ENCODE results near the gene CFAP299. TPM values are rescaled to one million over a fixed set of nuclear protein-coding genes. Genes with fewer than 3 reads are reported as not detected.

CFAP299 gene
- total RNA-seq, 3 donors from 2014 or later = not detected

DNA sequence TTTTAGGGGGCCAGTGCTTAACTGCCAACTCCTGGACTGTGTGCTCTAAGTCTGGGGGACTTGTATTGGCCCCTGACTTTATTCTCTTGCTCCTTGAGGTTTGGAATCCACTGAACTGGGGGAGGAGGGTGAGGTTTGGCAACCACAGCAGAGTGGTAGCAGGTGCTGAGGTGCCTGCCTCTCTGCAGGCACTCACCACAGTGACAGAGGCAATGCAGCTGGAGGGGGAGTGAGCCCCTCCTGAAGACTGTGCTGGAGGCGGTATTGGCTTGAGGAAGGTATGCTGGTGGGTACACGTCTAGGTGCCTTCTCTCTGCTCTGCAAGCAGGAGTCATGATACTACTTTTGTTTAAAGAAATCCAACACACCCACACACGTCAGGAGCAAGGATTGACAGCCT, 24.6 kb downstream of the CFAP299 start:
- H3K36me3 Mint-ChIP-seq (ENCODE audit: insufficient read depth) = no peaks in the 10 kb centered on the region
- no peak overlapping the region for H3K4me3 Mint-ChIP-seq
- H3K27me3 Mint-ChIP-seq (ENCODE audit: low read depth) = peaks cover 29% of the 10 kb centered on the region
- ATAC-seq (no peak), DNase-seq (no peak)
- no peaks in the 10 kb centered on the region for H3K9me3 Mint-ChIP-seq
- H3K4me1 Mint-ChIP-seq (ENCODE audit: low read depth) = no peaks in the 10 kb centered on the region

DNA sequence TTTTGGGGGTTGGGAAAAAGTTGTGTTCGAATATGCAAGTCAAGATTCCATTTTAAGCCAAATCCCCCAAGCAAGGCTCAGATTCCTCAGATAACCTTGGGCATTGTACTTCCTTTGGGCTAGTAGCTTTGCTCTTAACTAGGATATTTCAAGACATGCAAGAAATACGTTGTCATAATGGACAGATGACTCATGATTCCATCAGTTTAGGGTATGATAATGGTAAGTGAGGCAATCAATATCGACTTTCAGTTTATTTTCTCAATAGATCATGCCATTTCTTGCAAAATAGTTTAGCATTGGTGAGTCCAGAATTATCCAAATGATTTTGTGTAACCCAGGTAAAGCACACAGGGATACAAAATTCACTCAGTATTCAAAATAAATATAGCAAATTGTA, 25.4 kb downstream of the CFAP299 start:
- Mint-ChIP-seq H3K36me3 (ENCODE audit: insufficient read depth) (no peaks in the 10 kb centered on the region), H3K9me3 (no peaks in the 10 kb centered on the region), H3K27me3 (ENCODE audit: low read depth) (peaks cover 29% of the 10 kb centered on the region), H3K4me3 (no peak overlapping the region), H3K4me1 (ENCODE audit: low read depth) (peaks cover under 1% of the 10 kb centered on the region)
- no peak for ATAC-seq
- DNase-seq = no peak

DNA sequence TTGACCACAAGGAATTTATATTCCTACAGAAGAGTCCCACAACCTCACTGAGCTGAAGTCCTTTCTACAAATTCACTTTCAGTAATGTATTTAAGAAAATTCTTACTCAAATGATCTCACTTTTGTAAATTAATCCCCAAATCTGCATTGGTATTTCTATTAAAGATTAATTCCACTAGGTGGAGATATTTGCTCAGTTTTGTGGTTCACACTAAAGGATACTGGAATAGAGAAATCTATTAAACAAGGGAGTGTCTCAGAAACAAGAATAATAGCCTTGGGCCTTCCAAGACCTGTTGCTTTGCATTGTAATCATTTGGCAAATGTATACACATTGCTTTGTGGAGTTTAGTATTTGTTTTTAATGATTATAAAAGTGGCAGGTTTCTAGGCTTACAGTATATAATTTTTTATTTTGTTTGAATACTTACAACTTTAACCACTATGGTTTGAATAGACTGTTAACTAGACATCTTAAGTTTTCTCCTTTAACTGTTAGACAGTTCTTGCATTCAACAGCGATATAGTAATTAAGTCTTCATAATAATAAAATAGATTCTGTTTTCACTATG, 25.9 kb downstream of the CFAP299 start:
- no peaks in the 10 kb centered on the region for H3K36me3 Mint-ChIP-seq (ENCODE audit: insufficient read depth)
- DNase-seq = no peak

DNA sequence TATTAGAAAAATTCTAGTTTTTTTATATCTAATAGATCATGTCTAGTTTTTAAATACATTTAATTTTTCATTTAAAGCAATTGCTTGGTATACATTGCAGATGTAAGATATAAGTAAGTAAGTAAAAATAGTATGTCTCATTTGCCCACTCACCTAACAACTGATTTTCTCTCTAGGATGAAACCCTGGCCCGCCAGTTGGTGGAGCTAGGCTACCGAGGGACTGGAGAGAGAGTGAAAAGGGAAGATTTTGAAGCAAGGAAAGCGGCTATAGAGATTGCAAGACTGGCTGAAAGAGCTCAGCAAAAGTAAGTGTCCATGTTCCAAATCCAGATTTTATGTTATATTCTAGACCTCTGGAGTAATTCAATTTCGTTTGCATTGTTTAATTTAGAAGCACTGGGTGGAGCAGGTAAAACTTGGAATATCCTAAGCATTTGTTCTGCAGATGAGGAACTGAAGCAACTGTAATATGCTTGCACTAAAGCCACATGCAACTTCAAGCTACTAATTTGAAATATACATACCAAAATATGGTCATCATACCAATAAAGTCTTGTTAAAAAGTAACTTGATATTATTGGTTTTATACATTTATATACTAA, 27.1 kb downstream of the CFAP299 start:
- H3K36me3 Mint-ChIP-seq (ENCODE audit: insufficient read depth) = no peaks in the 10 kb centered on the region
- H3K27me3 Mint-ChIP-seq (ENCODE audit: low read depth) = peaks cover 24% of the 10 kb centered on the region
- peaks cover 5% of the 10 kb centered on the region for H3K4me1 Mint-ChIP-seq (ENCODE audit: low read depth)
- no peak for ATAC-seq
- peak; percentile 20 for DNase-seq
- no peak overlapping the region for H3K4me3 Mint-ChIP-seq
- no peaks in the 10 kb centered on the region for H3K9me3 Mint-ChIP-seq

More for the DNA sequence above, 25.9 kb downstream of the CFAP299 start:
- H3K9me3 Mint-ChIP-seq = no peaks in the 10 kb centered on the region
- H3K4me1 Mint-ChIP-seq (ENCODE audit: low read depth) = peaks cover 4% of the 10 kb centered on the region
- H3K4me3 Mint-ChIP-seq = no peak overlapping the region
- peaks cover 27% of the 10 kb centered on the region for H3K27me3 Mint-ChIP-seq (ENCODE audit: low read depth)
- ATAC-seq = no peak

DNA sequence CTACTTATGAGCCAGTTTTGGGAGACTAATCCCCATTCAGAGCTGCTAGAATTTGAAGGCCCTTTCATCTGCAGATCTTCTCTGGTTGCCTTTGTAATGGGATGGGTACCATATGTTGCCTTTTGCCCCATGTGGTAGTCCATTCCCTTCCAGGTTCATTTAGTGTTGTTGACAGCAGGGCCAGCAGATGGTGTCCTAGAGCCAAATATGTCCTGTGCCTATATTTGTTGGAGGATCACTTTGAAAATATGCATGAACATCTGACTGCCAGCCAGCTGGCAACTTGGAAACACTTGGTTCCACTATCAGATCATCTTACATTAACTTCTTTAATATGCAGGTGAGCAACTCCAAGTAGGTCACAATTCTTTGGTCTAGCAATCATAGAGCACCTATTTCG, 30.4 kb downstream of the CFAP299 start:
- H3K27me3 Mint-ChIP-seq (ENCODE audit: low read depth) = no peaks in the 10 kb centered on the region
- ATAC-seq = peak; percentile 65 to 67

DNA sequence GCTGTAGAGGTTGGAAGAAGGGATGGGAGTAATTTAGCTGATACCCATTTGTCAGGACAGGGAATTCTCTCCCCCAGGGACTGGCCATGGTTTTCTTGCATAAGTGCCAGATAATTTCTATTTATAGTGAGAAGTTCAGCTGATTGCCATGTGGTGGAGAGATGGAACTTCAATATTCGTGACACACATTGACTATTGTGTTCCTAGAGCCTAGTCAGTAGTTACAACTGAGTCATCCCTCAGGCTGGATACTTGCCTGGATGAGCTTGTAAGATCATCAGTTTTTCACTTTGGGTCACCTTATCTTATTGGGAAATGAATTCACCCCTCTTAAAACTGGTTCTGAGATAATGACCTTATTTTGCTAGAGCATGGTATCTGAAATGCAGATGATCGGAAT, 32.2 kb downstream of the CFAP299 start:
- H3K27me3 Mint-ChIP-seq (ENCODE audit: low read depth) = no peaks in the 10 kb centered on the region
- DNase-seq (no peak), ATAC-seq (no peak)
- H3K4me3 Mint-ChIP-seq = no peak overlapping the region
- H3K9me3 Mint-ChIP-seq = peaks cover 11% of the 10 kb centered on the region
- no peaks in the 10 kb centered on the region for H3K36me3 Mint-ChIP-seq (ENCODE audit: insufficient read depth)
- peaks cover 5% of the 10 kb centered on the region for H3K4me1 Mint-ChIP-seq (ENCODE audit: low read depth)

More for the DNA sequence above, 30.4 kb downstream of the CFAP299 start:
- peaks cover 6% of the 10 kb centered on the region for H3K9me3 Mint-ChIP-seq
- DNase-seq = peak; percentile 42
- H3K4me1 Mint-ChIP-seq (ENCODE audit: low read depth) = peaks cover 5% of the 10 kb centered on the region
- no peak overlapping the region for H3K4me3 Mint-ChIP-seq
- H3K36me3 Mint-ChIP-seq (ENCODE audit: insufficient read depth) = no peaks in the 10 kb centered on the region

DNA sequence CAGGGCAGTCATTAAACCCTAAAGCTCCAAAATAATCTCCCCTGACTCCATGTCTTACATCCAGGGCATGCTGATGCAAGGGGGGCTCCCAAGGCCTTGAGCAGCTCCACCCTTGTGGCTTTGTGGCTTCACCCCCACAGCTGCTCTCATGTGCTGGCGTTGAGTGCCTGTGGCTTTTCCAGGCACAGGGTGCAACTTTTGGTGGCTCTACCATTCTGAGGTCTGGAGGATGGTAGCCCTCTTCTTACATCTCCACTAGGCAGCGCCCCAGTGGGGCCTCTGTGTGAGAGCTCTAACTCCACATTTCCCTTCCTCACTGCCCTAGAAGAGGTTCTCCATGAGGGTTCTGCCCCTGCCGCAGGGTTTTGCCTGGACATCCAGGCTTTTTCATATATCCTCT, 35.1 kb downstream of the CFAP299 start:
- Mint-ChIP-seq H3K4me1 (ENCODE audit: low read depth) (peaks cover 5% of the 10 kb centered on the region), H3K36me3 (ENCODE audit: insufficient read depth) (no peaks in the 10 kb centered on the region), H3K4me3 (no peak overlapping the region), H3K9me3 (peaks cover 18% of the 10 kb centered on the region), H3K27me3 (ENCODE audit: low read depth) (no peaks in the 10 kb centered on the region)
- DNase-seq (no peak), ATAC-seq (no peak)

DNA sequence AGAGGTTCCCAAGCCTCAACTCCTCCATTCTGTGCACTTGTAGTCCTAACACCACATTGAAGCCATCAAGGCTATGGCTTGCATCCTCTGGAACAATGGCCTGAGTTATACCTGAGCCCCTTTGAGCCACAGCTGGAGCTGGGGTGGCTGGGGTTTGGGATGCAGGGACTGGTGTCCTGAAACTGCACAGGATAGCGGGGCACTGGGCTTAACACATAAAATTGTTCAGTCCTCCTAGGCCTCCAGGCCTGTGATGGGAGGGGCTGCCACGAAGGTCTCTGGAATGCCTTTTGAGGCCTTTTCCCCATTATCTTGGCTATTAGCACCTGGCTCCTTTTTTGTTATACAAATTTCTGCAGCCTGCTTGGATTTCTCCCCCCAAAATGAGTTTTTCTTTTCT, 35.5 kb downstream of the CFAP299 start:
- peaks cover 3% of the 10 kb centered on the region for H3K4me1 Mint-ChIP-seq (ENCODE audit: low read depth)

DNA sequence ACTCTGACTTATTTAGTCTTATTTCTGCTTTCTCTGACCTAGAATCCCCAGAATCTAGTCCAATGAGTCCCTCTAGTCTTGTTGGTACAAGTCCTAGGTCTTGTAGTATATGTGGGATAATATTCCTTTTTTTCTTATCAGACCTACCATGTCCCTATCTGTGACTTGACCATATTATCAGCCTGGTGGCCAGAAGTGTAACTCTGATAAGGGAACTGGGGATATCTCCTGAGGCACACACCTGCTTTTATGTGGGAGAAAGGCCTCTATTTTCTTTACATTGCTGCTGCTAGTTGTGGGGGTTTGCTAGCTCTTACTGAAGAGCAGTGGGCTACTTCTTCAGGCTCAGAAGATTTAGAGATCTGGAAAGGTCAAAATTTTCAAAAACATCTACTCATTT, 38.6 kb downstream of the CFAP299 start:
- Mint-ChIP-seq H3K4me3 (no peak overlapping the region), H3K4me1 (ENCODE audit: low read depth) (no peaks in the 10 kb centered on the region), H3K27me3 (ENCODE audit: low read depth) (no peaks in the 10 kb centered on the region), H3K9me3 (peaks cover 22% of the 10 kb centered on the region), H3K36me3 (ENCODE audit: insufficient read depth) (no peaks in the 10 kb centered on the region)
- DNase-seq (no peak), ATAC-seq (no peak)

More for the DNA sequence above, 35.5 kb downstream of the CFAP299 start:
- Mint-ChIP-seq H3K27me3 (ENCODE audit: low read depth) (no peaks in the 10 kb centered on the region), H3K36me3 (ENCODE audit: insufficient read depth) (no peaks in the 10 kb centered on the region), H3K9me3 (peaks cover 18% of the 10 kb centered on the region), H3K4me3 (no peak overlapping the region)
- ATAC-seq = no peak
- DNase-seq = no peak

DNA sequence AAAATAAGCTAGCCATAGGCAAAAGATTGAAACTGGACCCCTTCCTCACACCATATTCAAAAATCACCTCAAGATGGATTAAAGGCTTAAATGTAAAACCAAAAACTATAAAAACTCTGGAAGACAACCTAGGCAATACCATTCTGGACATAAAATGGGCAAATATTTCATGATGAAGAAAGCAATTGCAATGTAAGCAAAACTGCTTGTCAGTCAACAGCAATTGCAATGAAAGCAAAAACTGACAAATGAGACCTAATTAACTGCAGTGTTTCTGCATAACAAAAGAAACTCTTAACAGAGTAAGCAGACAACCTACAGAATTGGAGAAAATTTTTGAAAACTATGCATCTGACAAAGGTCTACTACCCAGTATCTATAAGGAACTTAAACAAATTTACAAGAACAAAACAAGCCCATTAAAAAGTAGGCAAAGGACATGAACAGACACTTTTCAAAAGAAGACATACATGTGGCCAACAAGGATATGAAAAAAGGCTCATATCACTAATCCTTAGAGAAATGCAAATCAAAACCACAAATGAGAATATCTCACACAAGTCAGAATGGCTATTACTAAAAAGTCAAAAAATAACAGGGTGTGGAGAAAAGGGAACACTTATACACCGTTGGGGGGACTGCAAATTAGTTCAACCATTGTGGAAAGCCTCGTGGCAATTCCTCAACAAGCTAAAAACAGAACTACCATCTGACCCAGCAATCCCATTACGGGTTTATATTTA, 46.7 kb downstream of the CFAP299 start:
- Mint-ChIP-seq H3K9me3 (peaks cover 13% of the 10 kb centered on the region), H3K27me3 (ENCODE audit: low read depth) (no peaks in the 10 kb centered on the region), H3K36me3 (ENCODE audit: insufficient read depth) (peaks cover 4% of the 10 kb centered on the region), H3K4me3 (no peak overlapping the region), H3K4me1 (ENCODE audit: low read depth) (no peaks in the 10 kb centered on the region)
- DNase-seq (no peak), ATAC-seq (no peak)

DNA sequence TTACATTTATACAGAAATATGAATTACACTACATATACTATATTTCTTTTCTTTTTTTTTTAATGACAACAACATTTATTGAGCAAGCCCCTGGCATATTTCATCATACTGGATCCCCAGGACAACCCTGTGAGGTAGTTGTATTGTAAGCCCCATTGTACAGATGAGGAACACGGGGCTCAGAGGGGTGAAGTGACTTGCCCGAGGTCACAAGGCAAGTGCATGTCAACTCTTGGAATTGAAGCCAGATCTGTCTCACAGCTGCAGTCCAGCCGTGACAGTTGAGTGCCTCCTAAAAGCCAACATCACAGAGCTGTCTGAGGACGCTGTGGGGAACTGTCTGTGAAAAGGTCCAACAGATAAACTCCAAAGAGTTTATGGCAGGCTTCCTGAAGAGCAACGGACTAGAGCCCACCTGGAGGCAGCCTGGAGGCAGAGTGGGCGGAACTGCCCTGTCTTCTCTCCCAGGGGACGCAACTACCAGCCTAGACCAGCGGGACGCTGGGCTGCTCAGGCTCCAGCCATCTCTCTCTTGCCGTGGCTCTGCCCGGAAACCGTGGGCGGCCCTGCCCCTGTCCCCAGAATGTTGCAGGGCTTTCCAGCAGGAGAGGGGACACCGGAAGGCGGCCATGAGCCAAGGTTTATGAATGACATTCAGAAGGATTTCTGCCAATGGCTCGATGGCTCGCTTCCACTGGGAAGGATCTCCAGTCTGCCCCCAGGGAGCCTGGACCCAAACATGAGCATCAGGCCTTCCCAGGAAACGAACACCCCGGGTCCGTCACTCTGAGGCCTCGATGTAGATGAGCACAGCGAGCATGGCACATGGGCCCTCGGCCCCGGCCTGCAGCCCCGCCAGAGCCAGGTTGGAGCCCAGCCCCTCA, 50.1 kb downstream of the CFAP299 start:
- H3K36me3 Mint-ChIP-seq (ENCODE audit: insufficient read depth) = peaks cover 4% of the 10 kb centered on the region
- H3K27me3 Mint-ChIP-seq (ENCODE audit: low read depth) = no peaks in the 10 kb centered on the region
- H3K4me3 Mint-ChIP-seq = no peak overlapping the region
- H3K4me1 Mint-ChIP-seq (ENCODE audit: low read depth) = no peaks in the 10 kb centered on the region
- H3K9me3 Mint-ChIP-seq = peaks cover 9% of the 10 kb centered on the region
- no peak for DNase-seq
- ATAC-seq = no peak

DNA sequence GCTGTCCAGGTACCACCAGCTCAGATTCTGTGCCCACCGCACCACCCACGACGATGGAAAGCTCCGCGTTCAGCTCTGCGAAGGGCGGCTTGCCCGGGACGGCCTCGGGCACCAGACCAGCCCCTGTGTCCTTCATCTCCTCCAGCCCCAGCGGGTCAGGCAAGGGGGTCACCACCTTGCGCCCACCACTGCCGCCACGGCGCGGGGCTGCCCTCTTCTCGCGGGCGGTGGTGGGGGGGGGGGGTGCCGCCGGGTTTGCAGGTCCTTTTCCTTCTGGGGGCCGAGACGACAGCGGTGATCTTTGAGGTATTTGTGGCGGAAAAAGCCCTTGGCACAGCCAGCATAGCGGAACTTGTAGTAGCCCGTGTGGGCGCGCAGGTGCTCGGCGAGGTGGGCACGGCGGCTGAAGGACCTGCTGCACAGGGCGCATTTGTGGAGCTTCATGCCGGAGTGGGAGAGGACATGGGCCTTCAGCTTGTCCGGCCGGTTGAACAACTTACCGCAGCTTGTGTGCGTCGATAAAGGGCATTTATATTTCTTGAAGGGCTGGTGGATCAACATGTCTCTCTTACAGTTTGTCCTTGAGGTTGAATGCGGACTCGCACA, 50.9 kb downstream of the CFAP299 start:
- H3K36me3 Mint-ChIP-seq (ENCODE audit: insufficient read depth) = peaks cover 4% of the 10 kb centered on the region
- H3K4me1 Mint-ChIP-seq (ENCODE audit: low read depth) = no peaks in the 10 kb centered on the region
- peaks cover 9% of the 10 kb centered on the region for H3K9me3 Mint-ChIP-seq
- DNase-seq = no peak
- H3K4me3 Mint-ChIP-seq = no peak overlapping the region
- H3K27me3 Mint-ChIP-seq (ENCODE audit: low read depth) = no peaks in the 10 kb centered on the region
- no peak for ATAC-seq

DNA sequence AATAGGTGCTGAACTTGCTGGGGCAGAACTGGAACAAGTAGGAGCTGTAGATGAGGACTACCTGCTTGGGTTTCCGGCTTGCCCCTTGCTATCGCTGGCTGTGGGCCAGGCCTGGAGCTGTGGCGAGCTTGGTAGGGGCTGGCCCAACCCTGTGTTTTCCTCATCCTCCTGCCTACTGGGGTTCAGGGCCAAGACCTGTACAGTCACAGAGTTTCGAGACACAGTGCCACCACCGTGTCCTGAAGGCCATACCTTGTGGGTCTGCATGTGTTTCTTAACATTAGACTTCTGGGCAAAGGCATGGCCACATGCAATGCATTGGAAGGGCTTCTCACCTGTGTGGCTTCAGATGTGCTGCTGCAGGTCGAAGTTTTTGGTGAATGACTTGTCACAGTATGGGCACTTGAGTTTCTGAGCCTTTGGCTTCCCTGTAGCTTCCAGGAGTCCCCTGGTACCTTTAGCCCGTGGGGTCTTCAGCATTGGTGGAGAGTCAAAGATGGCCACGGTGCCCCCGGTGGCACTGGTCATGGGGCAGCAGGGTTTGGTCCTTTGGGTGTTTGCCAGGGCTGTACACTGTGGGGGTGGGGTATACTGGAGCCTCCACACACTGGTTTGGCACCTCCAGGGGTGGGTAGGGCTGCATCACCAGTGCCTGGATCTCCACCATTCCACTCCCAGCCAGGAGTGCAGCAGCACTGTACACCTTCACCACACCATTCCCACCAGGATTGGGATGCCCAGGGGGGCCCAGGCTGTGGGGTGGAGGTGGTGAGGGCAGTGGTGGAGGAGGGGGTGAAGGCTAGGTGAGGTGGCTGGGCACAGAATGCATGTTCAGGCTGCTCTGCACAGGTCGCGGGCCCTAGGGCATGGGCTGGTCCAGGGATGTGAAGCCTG, 52.1 kb downstream of the CFAP299 start:
- H3K4me1 Mint-ChIP-seq (ENCODE audit: low read depth) = no peaks in the 10 kb centered on the region
- no peaks in the 10 kb centered on the region for H3K36me3 Mint-ChIP-seq (ENCODE audit: insufficient read depth)
- DNase-seq (no peak), ATAC-seq (no peak)
- no peaks in the 10 kb centered on the region for H3K27me3 Mint-ChIP-seq (ENCODE audit: low read depth)
- no peaks in the 10 kb centered on the region for H3K9me3 Mint-ChIP-seq
- H3K4me3 Mint-ChIP-seq = no peak overlapping the region

Data from activated T-cell treated with anti-CD3 and anti-CD28 coated beads, Interleukin-2, amount 50 U/mL, for 4 hours (primary cell).